ENCODE results near the gene CYREN.

Gene CYREN

DNA sequence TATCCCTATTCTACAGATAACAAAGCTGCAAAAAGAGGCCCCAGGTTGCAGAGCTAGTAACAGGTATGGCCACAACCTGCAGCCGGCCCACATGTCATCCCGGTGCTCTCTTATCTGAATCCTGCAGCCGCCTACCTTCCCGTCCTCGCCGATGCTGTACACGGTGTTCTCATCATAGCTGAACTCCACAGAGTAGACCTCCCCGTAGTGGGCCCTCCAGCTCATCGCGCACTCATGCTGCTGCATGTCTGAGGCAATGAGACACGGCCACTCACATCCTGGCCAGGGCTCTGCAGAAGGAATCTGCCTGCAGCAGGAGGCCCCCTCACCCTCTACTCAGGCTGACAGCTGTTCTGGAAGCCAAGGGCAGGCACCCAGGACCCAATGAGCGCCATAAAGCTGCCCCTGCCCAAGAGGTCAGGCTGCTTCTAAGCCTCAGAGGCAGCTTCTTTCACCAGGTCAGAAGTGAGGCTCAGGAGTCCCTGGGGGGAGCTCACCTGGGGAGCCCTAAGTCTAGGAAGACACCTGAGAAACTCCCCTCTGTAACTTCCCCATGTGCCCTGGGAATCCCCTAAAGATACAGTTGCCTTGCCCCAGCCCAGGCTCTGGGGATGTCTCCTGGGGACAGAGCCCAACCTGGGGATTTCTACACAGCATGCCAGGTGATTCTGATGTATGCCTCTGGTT, 17.9 kb upstream of the CYREN start:
- Mint-ChIP-seq H3K4me1 (no peaks in the 10 kb centered on the region), H3K9me3 (peaks cover 3% of the 10 kb centered on the region), H3K4me3 (no peak overlapping the region), H3K27ac (no peak overlapping the region), H3K27me3 (ENCODE audit: low read depth, poor library complexity) (no peaks in the 10 kb centered on the region), H3K36me3 (ENCODE audit: low read depth) (peaks cover 63% of the 10 kb centered on the region)
- no peak for DNase-seq
- TF ChIP-seq, protein P1, sequence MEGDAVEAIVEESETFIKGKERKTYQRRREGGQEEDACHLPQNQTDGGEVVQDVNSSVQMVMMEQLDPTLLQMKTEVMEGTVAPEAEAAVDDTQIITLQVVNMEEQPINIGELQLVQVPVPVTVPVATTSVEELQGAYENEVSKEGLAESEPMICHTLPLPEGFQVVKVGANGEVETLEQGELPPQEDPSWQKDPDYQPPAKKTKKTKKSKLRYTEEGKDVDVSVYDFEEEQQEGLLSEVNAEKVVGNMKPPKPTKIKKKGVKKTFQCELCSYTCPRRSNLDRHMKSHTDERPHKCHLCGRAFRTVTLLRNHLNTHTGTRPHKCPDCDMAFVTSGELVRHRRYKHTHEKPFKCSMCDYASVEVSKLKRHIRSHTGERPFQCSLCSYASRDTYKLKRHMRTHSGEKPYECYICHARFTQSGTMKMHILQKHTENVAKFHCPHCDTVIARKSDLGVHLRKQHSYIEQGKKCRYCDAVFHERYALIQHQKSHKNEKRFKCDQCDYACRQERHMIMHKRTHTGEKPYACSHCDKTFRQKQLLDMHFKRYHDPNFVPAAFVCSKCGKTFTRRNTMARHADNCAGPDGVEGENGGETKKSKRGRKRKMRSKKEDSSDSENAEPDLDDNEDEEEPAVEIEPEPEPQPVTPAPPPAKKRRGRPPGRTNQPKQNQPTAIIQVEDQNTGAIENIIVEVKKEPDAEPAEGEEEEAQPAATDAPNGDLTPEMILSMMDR (IDR thresholded peaks at IDR 0.05), result no peak

DNA sequence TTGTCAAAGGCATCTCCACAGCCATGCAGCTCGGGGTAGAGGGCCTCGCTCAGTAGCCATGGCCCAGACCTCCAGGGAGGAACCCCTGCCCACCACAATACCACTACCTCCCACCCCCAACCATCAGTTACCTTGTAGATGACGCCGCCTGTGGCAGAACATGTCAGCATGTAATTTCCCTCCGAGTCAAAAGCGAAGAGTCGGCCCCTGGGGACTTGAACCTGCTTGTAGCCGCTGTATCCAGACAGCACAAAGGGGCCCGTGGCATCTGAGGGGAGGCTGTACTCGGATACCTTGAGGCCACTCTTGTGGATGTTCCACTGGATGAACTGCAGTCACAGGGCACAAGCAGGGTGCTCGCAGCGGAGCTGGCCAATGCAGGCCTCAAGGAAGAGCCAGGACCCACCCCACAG, 16.3 kb upstream of the CYREN start:
- peaks cover 69% of the 10 kb centered on the region for H3K36me3 Mint-ChIP-seq (ENCODE audit: low read depth)
- no peaks in the 10 kb centered on the region for H3K27me3 Mint-ChIP-seq (ENCODE audit: low read depth, poor library complexity)
- no peak overlapping the region for H3K27ac Mint-ChIP-seq

DNA sequence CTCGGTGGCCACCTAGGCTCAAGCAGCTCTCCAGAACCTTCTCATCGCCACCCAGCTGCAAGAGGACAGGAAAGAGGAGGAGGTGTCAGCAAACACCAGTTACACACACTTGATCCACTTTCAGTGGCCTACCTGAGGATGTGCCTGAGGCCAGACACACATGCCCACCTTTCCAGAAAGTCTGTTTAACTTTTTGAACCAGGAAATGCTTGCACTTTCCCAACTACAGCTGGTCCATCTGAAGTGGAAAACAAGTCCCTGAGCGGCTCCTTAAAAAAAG, 15.7 kb upstream of the CYREN start:
- Mint-ChIP-seq H3K36me3 (ENCODE audit: low read depth) (peaks cover 71% of the 10 kb centered on the region), H3K4me3 (no peak overlapping the region), H3K27me3 (ENCODE audit: low read depth, poor library complexity) (no peaks in the 10 kb centered on the region), H3K27ac (no peak overlapping the region), H3K4me1 (no peaks in the 10 kb centered on the region), H3K9me3 (peaks cover 25% of the 10 kb centered on the region)
- TF ChIP-seq, protein P1 (IDR thresholded peaks at IDR 0.05), result no peak
- DNase-seq, result no peak

More for the DNA sequence above, 16.3 kb upstream of the CYREN start:
- peaks cover 19% of the 10 kb centered on the region for H3K9me3 Mint-ChIP-seq
- H3K4me1 Mint-ChIP-seq, result no peaks in the 10 kb centered on the region
- DNase-seq, result no peak
- H3K4me3 Mint-ChIP-seq, result no peak overlapping the region
- TF ChIP-seq, protein P1 (IDR thresholded peaks at IDR 0.05), result no peak

DNA sequence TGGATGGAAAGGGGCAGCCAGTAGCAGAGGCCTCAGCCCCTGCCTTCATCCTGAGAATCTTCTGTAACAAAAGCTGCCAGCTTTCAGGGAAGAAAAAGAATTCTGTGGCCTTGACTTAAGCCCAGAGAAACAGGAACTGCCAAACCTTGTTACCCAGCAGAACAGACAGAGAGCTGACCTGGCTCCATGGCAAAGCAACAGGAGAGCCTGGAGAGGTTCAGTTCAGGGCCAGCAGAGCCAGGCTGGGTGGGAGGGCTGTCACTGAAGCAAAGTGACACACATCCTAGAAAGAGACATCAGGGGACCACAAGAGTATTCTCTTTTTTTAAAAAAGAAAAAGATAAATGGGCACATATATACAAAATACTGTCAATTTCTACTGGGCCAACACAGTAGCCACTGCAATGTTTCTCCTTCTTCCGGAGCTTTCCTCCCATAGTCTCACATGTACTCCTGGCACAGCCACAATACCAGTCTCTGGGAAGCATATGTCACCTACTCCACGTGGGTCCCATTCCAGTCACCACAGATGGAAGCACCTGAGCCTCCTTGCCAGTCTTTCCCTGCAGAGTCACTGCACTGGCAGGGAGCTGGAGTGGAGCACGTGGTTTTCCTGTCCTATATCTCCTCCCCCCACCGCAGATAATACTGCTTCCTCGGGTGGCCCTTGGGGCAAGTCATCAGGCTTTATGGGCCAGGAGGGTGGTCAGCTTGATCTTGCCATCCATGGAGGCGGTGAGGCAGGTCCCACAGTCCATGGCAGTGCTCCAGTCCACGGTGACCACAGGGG, 15.2 kb upstream of the CYREN start:
- H3K27ac Mint-ChIP-seq, result no peak overlapping the region
- TF ChIP-seq, protein P1 (IDR thresholded peaks at IDR 0.05), result no peak

DNA sequence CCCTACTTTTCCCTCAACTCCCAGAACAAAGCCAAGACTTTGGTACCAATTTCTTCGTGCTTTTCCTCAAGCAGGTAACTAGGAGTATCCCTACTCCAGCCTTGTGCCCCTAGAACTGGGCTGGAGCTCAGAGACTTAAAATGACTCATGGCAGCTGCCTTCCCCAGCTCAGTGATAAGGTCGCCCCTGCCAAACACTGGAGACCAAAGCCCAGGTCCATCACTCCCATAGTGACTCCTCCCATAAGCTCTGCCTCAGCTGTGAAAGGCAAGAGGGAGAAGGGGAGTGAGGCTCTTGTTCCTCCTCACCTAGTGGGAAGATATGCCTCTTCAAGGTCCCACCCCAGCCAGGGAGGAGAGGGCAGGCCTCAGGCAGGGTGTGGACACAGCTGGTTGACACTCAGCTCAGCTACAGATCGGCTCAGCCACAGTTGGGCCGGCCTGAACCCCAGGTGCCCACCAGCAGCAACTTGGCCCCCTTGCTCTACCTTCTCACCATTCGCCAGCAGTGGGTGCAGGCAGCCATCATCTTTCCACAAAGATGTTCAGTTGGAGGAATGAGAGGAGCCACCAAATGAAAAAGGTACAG, 13.8 kb upstream of the CYREN start:
- Mint-ChIP-seq H3K27me3 (ENCODE audit: low read depth, poor library complexity) (no peaks in the 10 kb centered on the region), H3K4me3 (no peak overlapping the region), H3K36me3 (ENCODE audit: low read depth) (peaks cover 74% of the 10 kb centered on the region), H3K9me3 (peaks cover 41% of the 10 kb centered on the region), H3K27ac (no peak overlapping the region), H3K4me1 (no peaks in the 10 kb centered on the region)
- DNase-seq, result no peak
- TF ChIP-seq, protein P1 (IDR thresholded peaks at IDR 0.05), result no peak

More for the DNA sequence above, 15.2 kb upstream of the CYREN start:
- no peaks in the 10 kb centered on the region for H3K4me1 Mint-ChIP-seq
- peaks cover 70% of the 10 kb centered on the region for H3K36me3 Mint-ChIP-seq (ENCODE audit: low read depth)
- no peak overlapping the region for H3K4me3 Mint-ChIP-seq
- H3K27me3 Mint-ChIP-seq (ENCODE audit: low read depth, poor library complexity), result no peaks in the 10 kb centered on the region
- H3K9me3 Mint-ChIP-seq, result peaks cover 30% of the 10 kb centered on the region
- no peak for DNase-seq

Data from nephron progenitor cell (in vitro differentiated cells).